Glutamatergic neuron (in vitro differentiated cells): Measurements from ENCODE around the gene CAP2. TPM values are rescaled to one million over a fixed set of nuclear protein-coding genes. Genes with fewer than 3 reads are reported as not detected.

Source experiments
- DNase-seq: peaks from one replicate; pipeline ENCODE4 v3.0.0; 2022
- H3K27ac Mint-ChIP-seq: one replicate; pipeline ENCODE4 v1.8.0; 2020; ENCODE audit warnings: mild to moderate bottlenecking, mixed read lengths, inconsistent platforms; ENCODE audit not compliant: unreplicated experiment
- H3K27me3 Mint-ChIP-seq: one replicate; pipeline ENCODE4 v1.8.0; 2020; ENCODE audit warnings: mild to moderate bottlenecking, moderate library complexity, mixed read lengths, inconsistent platforms; ENCODE audit not compliant: unreplicated experiment
- H3K36me3 Mint-ChIP-seq: one replicate; pipeline ENCODE4 v1.8.0; 2020; ENCODE audit warnings: mild to moderate bottlenecking, mixed read lengths, inconsistent platforms; ENCODE audit not compliant: unreplicated experiment
- H3K4me1 Mint-ChIP-seq: one replicate; pipeline ENCODE4 v1.8.0; 2020; ENCODE audit warnings: mild to moderate bottlenecking, low read depth, mixed read lengths, inconsistent platforms; ENCODE audit not compliant: unreplicated experiment
- H3K4me3 Mint-ChIP-seq: one replicate; pipeline ENCODE4 v1.8.0; 2020; ENCODE audit warnings: mild to moderate bottlenecking, mixed read lengths, inconsistent platforms; ENCODE audit not compliant: unreplicated experiment
- H3K9me3 Mint-ChIP-seq: one replicate; pipeline ENCODE4 v1.8.0; 2020; ENCODE audit warnings: mild to moderate bottlenecking, moderate library complexity, mixed read lengths, inconsistent platforms; ENCODE audit not compliant: unreplicated experiment
- CTCF ChIP-seq: fragments of 200-600 bp; sonication (generic); IDR thresholded peaks from one replicate; pipeline ENCODE4 v1.5.0; 2021; ENCODE audit not compliant: partially characterized antibody, unreplicated experiment
- total RNA-seq: library from RNA; stranded (reverse); fragmentation: NEBNext Ultra II Directional; extraction: Animal tissue kit (Norgen Biotek cat#: 25700); gene quantifications from one replicate; pipeline ENCODE4 v1.2.1, GENCODE V29; 2021; ENCODE audit not compliant: unreplicated experiment

The CAP2 gene
- total RNA-seq, 1 donor from 2014 or later, result 24.4 TPM

- Mint-ChIP-seq H3K27me3 (no peaks in the 10 kb centered on the region), H3K27ac (no peak overlapping the region), H3K4me3 (no peak overlapping the region), H3K9me3 (peaks cover 1% of the 10 kb centered on the region), H3K36me3 (no peaks in the 10 kb centered on the region), H3K4me1 (peaks cover 22% of the 10 kb centered on the region)
- TF ChIP-seq CTCF, result no peak
- DNase-seq, result no peak
These were observed 101.5 kb downstream of the CAP2 start for GRCh38 chr6:17494919-17495318.

GRCh38 chr6:17497535-17498095 is 104.2 kb downstream of the CAP2 start:
- Mint-ChIP-seq H3K36me3 (no peaks in the 10 kb centered on the region), H3K9me3 (peaks cover 1% of the 10 kb centered on the region), H3K27ac (no peak overlapping the region), H3K4me3 (no peak overlapping the region), H3K4me1 (peaks cover 23% of the 10 kb centered on the region), H3K27me3 (no peaks in the 10 kb centered on the region)
- no peak for DNase-seq
- no peak for TF ChIP-seq CTCF

GRCh38 chr6:17501442-17501841 is 108.0 kb downstream of the CAP2 start:
- no peak overlapping the region for H3K27ac Mint-ChIP-seq
- H3K4me3 Mint-ChIP-seq, result no peak overlapping the region
- DNase-seq, result no peak
- TF ChIP-seq CTCF, result no peak
- peaks cover 27% of the 10 kb centered on the region for H3K4me1 Mint-ChIP-seq
- no peaks in the 10 kb centered on the region for H3K36me3 Mint-ChIP-seq
- H3K27me3 Mint-ChIP-seq, result no peaks in the 10 kb centered on the region
- peaks cover 3% of the 10 kb centered on the region for H3K9me3 Mint-ChIP-seq

GRCh38 chr6:17501982-17502704 is 108.7 kb downstream of the CAP2 start:
- H3K27me3 Mint-ChIP-seq, result no peaks in the 10 kb centered on the region
- no peaks in the 10 kb centered on the region for H3K36me3 Mint-ChIP-seq
- H3K4me1 Mint-ChIP-seq, result peaks cover 23% of the 10 kb centered on the region
- no peak for DNase-seq
- no peak for TF ChIP-seq CTCF
- H3K27ac Mint-ChIP-seq, result no peak overlapping the region
- H3K4me3 Mint-ChIP-seq, result no peak overlapping the region
- peaks cover 3% of the 10 kb centered on the region for H3K9me3 Mint-ChIP-seq

GRCh38 chr6:17503051-17503450 is 109.7 kb downstream of the CAP2 start:
- Mint-ChIP-seq H3K27ac (peak overlapping the region; percentile 75), H3K9me3 (peaks cover 3% of the 10 kb centered on the region), H3K4me3 (no peak overlapping the region), H3K36me3 (no peaks in the 10 kb centered on the region), H3K4me1 (peaks cover 20% of the 10 kb centered on the region), H3K27me3 (no peaks in the 10 kb centered on the region)
- DNase-seq, result no peak
- no peak for TF ChIP-seq CTCF
